ENCODE results near the gene WASF3. TPM values are rescaled to one million over a fixed set of nuclear protein-coding genes. Genes with fewer than 3 reads are reported as not detected.

Gene WASF3
- total and polyA plus RNA-seq, 2 experiments from 2014 or later, result 9.9 to 20.7 TPM

GRCh38 chr13:26658448-26659385, 101.2 kb downstream of the WASF3 start (continued):
- TF ChIP-seq, protein P1, sequence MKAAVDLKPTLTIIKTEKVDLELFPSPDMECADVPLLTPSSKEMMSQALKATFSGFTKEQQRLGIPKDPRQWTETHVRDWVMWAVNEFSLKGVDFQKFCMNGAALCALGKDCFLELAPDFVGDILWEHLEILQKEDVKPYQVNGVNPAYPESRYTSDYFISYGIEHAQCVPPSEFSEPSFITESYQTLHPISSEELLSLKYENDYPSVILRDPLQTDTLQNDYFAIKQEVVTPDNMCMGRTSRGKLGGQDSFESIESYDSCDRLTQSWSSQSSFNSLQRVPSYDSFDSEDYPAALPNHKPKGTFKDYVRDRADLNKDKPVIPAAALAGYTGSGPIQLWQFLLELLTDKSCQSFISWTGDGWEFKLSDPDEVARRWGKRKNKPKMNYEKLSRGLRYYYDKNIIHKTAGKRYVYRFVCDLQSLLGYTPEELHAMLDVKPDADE (IDR thresholded peaks at IDR 0.05), result no peak
- TF ChIP-seq STAT1 (IDR thresholded peaks at IDR 0.05; ENCODE audit: unreplicated experiment) (no peak), CREB1 (CRISPR knock-in tag; IDR thresholded peaks at IDR 0.05; ENCODE audit: low read depth) (no peak), POLR2AphosphoS5 (IDR thresholded peaks at IDR 0.05; ENCODE audit: low read depth) (no peak), EZH2 (IDR thresholded peaks at IDR 0.05; ENCODE audit: low read depth, unreplicated experiment) (no peak)
- TF ChIP-seq, protein P2, sequence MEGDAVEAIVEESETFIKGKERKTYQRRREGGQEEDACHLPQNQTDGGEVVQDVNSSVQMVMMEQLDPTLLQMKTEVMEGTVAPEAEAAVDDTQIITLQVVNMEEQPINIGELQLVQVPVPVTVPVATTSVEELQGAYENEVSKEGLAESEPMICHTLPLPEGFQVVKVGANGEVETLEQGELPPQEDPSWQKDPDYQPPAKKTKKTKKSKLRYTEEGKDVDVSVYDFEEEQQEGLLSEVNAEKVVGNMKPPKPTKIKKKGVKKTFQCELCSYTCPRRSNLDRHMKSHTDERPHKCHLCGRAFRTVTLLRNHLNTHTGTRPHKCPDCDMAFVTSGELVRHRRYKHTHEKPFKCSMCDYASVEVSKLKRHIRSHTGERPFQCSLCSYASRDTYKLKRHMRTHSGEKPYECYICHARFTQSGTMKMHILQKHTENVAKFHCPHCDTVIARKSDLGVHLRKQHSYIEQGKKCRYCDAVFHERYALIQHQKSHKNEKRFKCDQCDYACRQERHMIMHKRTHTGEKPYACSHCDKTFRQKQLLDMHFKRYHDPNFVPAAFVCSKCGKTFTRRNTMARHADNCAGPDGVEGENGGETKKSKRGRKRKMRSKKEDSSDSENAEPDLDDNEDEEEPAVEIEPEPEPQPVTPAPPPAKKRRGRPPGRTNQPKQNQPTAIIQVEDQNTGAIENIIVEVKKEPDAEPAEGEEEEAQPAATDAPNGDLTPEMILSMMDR (conservative IDR thresholded peaks at IDR 0.05; ENCODE audit: low read depth in 2 of 2), result no peak

DNA sequence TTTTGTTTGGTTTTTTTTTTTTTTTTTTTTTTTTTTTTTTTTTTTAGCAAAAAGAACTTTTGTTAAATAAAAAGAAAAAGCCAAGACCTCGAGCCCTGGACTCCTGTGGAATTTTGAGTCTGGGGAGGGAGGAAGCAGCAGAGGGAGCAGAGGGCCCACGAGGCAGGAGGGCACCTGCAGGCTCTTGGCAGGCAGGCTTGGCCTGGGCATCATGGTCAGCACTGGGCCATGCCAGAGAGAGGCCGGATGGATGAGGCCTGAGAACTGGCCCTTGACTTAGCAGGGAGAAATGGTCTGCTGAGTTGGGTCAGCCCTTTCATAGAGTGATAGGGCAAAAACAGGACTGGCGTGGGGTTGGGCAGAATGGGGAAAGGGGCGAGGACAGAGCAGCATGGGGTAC, 102.7 kb downstream of the WASF3 start:
- H3K27ac Mint-ChIP-seq, result no peak overlapping the region
- DNase-seq (ENCODE audit: low spot score) (no peak), ATAC-seq (peak; percentile 49)
- H3K27ac ChIP-seq (ENCODE audit: low read depth), result no peak overlapping the region
- no peaks in the 10 kb centered on the region for H3K79me2 ChIP-seq (replicated peaks; ENCODE audit: insufficient read depth)
- H4K20me1 ChIP-seq (replicated peaks; ENCODE audit: insufficient read depth), result no peaks in the 10 kb centered on the region
- TF ChIP-seq STAT1 (IDR thresholded peaks at IDR 0.05; ENCODE audit: unreplicated experiment) (no peak), EZH2phosphoT487 (IDR thresholded peaks at IDR 0.05; ENCODE audit: unreplicated experiment) (no peak), JUNB (IDR thresholded peaks at IDR 0.05; ENCODE audit: unreplicated experiment) (no peak)
- TF ChIP-seq, protein P2 (conservative IDR thresholded peaks at IDR 0.05; ENCODE audit: low read depth in 2 of 2), result no peak
- H3F3A ChIP-seq (replicated peaks; ENCODE audit: low read depth), result no peaks in the 10 kb centered on the region
- H3K36me3 ChIP-seq (ENCODE audit: insufficient read depth), result no peaks in the 10 kb centered on the region
- H2AFZ ChIP-seq, result no peak overlapping the region
- peaks cover 8% of the 10 kb centered on the region for H3K4me1 Mint-ChIP-seq
- no peaks in the 10 kb centered on the region for H3K9me3 Mint-ChIP-seq
- no peak overlapping the region for H3K4me3 ChIP-seq
- no peaks in the 10 kb centered on the region for H3K9me2 ChIP-seq (ENCODE audit: insufficient read depth)
- H3K4me2 ChIP-seq, result no peak overlapping the region
- H3K36me3 Mint-ChIP-seq (ENCODE audit: low read depth), result no peaks in the 10 kb centered on the region
- H3K4me3 Mint-ChIP-seq, result no peak overlapping the region
- peaks cover 2% of the 10 kb centered on the region for H3K27me3 Mint-ChIP-seq (ENCODE audit: insufficient read depth, low read depth, poor library complexity)
- H3K4me1 ChIP-seq (ENCODE audit: insufficient read depth), result no peaks in the 10 kb centered on the region
- no peaks in the 10 kb centered on the region for H3K27me3 ChIP-seq (ENCODE audit: insufficient read depth)

All from GM23338 (cell line).